ENCODE results near the gene SCN1A. TPM values are rescaled to one million over a fixed set of nuclear protein-coding genes. Genes with fewer than 3 reads are reported as not detected.
"Not testable (repeated sequence)": the region's sequence is repeated elsewhere in the genome, so short reads cannot be mapped to it uniquely, and the experiment has no call there.

SCN1A gene
- total RNA-seq, 1 donor from 2014 or later: not detected

- no peak for DNase-seq
Observed at GRCh38 chr2:166135152-166135848, 7.5 kb upstream of the SCN1A start.

DNA sequence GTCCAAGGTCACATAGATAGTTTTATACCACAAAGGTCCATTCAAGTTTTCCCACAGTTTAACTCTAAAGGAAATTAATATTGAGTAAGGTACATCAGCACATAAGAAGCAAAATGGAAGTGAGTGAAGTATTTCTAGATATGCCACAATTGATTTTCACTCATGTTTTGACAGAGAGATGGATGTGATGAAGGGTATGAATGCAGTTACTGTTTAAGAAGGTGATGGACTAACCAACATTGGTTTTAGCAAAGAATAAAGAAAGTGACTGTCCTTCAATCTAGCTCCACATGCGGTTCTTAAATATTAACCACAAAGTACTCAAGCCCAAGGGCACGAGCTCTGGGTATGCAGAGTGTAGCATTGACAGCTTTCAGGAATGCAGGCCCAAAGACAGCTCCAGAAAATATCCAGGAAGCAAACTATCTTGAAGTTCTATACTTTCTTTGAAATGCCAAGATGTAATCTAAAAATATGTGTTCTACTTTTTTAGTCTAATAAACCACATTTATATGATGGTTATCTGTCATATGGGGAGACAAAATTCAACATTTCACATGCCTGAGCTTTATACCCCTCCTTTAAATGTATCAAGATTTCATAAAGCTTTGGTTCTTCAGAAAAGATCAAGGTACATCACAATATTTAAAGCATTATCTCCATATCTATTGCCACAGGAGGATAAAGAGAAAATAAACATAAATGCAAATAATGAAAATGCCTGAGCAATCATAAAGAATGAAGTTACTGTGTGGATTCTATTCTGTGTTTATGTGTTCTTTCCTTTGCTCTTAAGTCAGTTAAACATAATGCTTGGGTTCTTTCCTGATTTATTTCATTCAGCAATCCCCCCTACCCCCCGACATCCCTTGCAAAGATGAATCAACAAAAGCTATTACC lies 6.7 kb upstream of the SCN1A start:
- no peak for DNase-seq

DNA sequence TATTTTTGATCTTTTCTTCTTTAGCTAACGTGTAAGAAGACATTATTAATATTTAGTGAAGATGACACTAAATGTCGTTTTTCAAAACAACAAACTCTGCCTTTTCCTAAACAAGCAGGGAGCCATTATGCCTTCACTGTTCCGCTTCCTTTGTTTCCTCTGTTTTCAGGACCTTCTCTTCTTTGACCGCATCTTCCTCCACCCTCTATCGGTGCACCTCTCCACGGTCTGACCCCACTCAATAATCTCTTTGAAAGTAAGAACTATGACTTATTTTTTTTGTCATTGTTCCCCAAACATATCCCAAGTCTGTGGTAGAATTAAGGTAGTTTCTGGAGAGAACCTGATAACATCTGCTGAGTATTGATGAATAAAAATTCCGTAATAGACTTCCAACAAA lies 5.8 kb upstream of the SCN1A start:
- no peak for DNase-seq

- no peak for DNase-seq
Observed at GRCh38 chr2:166128156-166128505, 311 bp upstream of the SCN1A start.

DNA sequence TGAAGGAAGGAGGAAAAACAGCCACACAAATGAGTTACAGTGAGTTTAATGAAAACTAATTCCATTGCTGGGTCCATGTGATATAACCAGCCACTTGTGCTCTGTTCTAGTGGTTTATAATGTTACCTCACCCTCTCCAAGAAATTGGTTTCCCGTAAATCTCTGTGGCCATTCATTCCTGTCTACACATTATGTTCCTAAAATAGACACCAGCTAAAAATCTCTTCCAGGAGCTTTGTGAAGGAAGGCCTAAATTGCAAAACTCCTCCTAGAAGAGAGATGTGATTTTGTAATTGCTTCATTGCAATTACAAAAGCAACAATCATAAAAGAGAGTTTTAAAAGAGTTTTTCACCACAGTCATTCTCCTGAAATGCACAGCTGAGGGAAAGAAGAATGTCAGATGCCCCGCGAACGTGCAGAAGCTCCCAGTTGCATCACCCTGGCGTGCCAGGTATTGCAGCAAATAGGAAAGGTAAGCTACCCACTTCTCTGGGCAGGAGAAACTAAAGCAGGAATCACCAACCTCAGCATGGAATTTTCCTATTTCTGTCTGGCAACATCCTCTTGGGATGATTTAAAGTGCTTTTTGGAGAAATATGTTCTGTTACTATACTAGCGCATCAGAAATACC lies 1.7 kb downstream of the SCN1A start:
- DNase-seq: no peak

DNA sequence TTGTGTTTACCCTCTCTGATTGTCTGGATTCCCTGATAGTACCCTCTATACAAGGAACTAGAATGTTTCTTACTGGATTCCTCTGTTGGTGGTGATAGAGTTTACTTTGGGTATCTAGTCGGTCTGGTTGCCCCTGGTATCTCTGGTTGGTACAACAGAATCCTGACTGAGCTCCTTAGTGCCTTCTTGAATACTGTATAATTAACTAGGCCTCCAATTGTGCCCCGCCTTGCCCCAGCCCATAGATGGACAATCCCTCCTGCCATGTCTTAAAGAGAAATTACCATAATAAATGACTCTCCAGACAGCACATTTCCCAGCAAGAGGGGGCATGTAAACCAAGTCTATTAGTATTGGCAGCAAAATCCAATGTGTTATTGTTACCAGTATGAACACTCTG lies 2.3 kb downstream of the SCN1A start:
- DNase-seq: no peak

- no peak for DNase-seq
Observed at GRCh38 chr2:166118180-166118579, 9.6 kb downstream of the SCN1A start.

DNA sequence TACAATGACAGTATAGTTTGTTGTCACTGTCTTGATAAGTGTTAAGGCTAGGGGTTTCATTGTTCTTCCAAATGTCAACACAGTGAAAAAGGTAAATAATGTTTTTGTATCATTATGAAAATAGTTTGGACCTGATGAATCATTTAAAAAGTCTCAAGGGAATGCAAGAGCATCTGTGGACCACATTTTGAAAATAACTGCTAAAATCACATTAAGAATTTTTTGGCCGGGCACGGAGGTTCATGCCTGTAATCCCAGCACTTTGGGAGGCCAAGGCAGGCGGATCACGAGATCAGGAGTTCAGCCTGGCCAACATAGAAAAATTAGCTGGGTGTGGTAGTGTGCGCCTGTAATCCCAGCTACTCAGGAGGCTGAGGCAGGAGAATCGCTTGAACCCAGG lies 10.3 kb downstream of the SCN1A start:
- no peak for DNase-seq

- DNase-seq: no peak
Observed at GRCh38 chr2:166115589-166115988, 12.2 kb downstream of the SCN1A start.

- DNase-seq: no peak
Observed at GRCh38 chr2:166112193-166112605, 15.6 kb downstream of the SCN1A start.

DNA sequence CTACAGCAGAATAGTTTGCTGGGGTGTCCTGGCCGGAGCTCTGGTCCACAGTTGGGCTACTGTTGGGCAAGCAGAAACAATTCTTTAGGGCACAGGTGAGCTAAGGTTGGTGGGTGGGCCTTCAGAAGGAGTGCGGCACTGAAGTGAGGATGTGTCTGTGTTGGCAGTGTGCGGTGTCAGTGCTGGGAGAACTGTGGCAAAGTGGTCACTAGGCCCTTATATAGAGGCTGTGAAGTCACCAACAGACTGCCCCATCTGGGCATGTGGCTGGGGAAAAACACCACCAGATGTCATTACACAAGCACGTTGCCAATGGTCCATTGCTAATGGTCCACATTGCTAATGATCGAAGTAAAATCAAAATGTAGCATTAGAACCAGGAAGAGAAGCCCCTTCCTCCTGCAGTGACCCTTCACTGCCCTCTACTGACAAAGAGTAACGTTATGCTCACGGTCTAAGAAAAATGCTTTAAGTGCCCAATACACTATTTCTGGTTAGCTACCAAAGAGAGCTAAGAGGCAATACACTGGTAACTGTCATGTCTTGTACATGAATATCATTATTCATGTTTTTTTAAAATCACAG lies 21.3 kb downstream of the SCN1A start:
- DNase-seq: peak; percentile 74

DNA sequence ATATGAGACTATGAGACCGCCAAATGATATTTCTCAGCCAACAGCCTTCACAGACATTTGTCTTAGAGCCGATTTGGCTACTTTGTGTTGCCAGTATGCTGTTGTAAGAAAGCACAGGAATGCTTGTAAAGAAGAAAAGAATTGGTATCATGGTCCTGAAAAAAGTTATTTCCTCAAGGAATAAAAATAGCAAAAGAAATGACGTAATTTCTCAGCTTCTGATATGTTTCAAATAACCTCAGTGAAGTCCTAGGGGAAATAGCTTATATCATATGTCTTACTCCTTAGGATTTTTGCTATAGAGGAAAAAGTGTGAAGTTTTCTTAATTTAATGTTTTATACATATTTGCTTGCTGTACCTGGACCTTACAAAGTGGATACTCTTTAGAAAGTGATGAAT lies 23.0 kb downstream of the SCN1A start:
- DNase-seq: no peak

DNA sequence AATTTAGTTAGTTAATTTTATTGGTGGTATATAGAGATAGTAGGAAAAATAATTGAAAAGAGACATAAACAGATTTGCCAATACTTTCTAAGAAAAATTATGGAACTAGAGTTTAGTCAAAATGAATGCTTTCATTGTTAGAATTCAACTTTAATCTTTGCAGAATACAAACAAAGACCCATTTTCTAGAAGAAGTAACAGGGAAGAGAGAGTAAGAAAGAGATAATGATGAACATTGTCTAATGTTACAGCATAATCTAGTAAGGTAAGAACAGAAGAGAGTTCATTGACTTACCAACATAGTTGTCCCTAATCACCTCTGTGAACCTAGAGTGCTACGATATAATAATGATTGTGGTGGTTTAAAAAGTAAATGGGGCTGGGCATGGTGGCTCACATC lies 23.7 kb downstream of the SCN1A start:
- DNase-seq: no peak

DNA sequence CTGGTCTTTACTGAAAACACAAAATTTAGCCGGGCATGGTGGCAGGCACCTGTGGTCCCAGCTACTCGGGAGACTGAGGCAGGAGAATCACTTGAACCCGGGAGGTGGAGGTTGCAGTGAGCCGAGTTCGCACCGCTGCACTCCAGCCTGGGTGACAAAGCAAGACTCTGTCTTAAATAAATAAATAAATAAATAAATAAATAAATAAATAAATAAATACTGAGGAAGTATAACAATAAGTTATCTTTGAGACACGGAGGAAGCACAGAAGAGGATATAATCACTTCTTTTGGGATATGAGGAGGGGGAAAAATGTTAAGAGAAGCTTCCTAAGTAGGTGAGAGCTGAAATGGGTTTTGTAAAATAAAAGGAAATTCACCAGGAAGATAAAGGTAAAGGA lies 24.5 kb downstream of the SCN1A start:
- DNase-seq: not testable (repeated sequence)

DNA sequence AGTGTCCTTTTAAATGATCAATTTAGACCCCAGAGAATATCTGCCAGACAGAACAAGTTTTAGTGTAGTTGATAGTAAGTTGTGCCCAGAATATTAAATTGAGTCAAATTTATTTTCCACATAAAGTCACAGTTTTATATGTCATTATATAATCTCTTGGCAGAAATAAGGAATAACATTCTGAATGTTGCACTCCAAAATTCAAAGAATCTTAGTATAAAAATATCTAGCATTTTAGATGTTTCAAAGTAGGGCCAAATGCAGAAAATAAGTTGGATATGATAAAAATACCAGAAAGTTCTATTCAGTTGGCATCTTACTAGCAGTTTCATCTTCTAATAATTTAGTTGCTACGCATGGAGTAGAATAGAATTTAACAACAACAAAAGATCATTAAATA lies 33.5 kb downstream of the SCN1A start:
- no peak for DNase-seq

DNA sequence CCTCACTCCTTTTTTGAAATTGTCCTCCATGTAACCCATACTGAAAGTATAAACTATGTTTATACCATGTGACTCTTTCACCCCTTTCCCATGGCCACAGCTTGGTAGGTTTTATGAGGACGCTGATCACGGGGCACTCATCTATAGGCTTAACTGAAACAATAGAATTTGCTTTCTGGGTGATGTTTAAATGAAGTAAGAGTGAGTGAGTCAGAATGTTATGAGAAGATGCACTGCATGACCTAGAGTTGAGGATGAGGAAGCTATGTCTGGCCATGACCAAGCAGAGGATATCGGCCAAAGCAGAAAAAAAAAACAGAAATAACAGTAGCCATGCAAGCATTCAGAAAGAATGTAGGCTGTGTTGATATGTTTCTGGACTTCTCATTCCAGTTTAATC lies 34.9 kb downstream of the SCN1A start:
- peak; percentile 82 for DNase-seq

DNA sequence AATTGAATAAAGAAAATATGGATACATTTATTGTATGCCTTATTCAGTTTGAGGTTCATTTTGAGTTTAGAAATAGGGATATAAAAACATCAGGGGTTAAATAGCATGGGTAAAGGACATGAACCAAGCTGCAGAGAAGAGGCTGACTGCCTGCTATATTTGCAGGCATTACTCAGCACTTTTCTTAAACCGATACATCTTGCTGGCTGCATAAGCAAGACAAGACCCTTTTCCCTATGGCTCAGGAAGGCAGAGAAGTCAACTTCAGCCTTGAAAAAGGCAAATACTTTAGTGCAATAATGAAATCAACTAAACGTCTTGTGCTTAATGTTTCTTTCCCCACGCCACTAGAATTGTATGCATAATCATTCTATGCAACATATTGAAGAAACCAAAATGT lies 36.4 kb downstream of the SCN1A start:
- peak; percentile 7 for DNase-seq

DNA sequence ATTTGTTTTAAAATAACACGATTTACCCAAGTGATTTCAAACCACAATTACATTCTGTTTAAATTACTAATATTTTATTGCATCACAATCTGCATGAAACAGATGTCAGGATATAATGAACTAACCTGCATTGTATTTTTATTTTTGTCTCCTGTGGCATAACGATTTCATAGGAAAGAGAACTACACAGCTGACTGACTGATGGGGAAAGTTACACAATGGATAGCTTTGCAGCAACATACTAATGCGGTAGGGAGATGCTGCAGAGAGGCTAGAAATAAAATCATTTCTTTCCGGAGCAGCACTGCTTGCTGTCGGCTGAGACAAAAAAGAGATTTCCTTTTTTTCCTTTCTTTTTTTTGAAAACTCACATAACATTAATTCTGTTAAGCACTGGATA lies 36.9 kb downstream of the SCN1A start:
- DNase-seq: peak; percentile 30

DNA sequence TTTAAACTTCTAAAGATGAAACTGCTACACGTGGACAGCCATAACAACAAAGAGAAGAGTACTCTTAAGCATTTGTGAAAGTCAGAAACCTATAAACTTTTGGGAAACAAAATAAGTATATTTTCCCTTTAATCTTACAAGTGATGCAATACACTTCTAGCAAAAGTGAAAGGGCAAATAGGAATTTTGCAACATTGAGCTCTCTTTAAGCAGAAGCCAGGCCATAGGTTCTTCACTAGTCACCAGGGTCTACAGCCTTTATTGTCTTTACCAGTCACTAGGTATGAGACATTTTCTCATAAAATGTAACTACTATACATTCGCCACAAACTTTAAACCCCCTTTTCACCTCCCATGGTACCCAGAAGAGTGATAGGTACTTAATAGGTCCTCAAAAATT lies 37.5 kb downstream of the SCN1A start:
- no peak for DNase-seq

- DNase-seq: peak; percentile 97
Observed at GRCh38 chr2:166088634-166089033, 39.2 kb downstream of the SCN1A start.

DNA sequence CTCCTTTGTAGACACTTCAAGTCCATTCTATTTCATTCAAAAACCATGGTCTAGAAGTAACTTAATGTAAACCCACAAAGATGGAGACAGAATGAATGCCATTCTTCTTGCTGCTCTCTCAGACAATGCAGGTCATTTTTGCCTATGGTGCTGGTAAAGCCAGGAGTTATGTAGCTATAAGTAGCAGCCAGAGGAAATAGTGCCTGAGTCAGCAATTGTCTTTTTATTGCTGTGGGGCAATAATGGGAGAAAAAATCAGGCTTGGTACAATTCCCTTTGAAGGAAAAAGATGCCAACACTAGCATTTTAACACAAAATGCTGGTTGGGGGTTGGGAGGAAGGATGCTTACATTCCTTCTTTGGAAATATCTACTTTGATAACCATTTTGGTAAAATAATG lies 43.5 kb downstream of the SCN1A start:
- DNase-seq: peak; percentile 58

- DNase-seq: no peak
Observed at GRCh38 chr2:166082736-166083135, 45.1 kb downstream of the SCN1A start.

DNA sequence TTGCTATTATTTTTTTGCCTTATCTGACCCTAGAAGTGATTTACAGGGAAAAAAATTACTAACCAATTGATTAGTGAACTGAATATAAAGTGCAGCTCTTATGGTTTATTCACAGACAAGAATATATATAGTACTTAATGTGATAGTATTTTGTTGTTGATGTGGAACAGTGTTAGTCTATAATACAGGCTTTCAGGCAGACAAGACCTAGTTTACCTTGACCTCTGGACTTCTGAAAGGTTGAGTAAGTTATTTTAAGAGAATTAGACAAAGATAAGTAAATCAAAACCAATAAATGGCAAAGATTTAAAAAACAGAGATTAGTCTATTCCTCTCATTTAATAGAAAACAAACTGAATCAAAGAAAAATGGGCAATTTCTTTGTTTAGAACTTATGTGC lies 46.0 kb downstream of the SCN1A start:
- DNase-seq: no peak
